GM19035 (cell line): ENCODE data around the gene MEI1.

Experiments used
- ATAC-seq: cut with Tn5 transposase; IDR thresholded peaks from one replicate; pipeline ENCODE4 v1.9.1; 2021; ENCODE audit not compliant: unreplicated experiment

Gene MEI1

DNA sequence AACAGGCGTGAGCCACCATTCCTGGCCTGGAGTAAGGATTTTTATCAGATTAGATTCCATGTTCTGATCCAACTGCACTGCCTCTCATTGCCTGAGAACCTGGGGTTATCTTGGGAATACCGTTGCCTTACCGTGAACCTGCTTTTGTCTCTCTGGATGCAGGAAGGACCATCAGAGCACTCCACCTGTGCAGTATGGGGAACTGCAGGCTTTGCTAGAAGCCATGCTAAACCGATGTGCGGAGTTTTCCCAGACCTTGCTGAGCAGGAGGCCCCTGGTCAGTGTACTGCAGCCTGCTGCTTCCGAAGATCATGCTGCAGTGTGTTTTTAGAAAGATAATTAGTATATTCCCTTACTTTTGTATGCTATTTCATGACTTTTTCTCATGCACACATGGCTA lies 43.6 kb downstream of the MEI1 start:
- ATAC-seq, result no peak

DNA sequence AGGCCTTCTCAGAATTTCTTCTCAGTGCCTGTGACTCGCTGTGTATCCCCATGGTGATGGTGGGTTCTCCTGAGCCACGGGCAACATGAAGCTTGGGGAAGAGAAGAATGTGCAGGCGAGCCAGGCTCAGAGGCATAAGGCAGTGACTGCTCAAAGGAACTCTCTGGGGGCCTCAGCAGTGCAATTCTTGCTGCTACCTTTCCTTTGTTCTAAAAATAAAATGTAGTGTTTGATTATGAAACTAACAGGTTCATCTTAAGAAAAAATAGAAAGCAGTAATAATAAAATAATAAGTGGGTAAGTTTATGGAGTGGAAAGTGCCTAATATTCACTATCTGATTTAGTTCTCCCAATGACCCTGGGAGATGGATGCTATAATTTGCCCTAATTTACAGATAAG lies 46.7 kb downstream of the MEI1 start:
- no peak for ATAC-seq

DNA sequence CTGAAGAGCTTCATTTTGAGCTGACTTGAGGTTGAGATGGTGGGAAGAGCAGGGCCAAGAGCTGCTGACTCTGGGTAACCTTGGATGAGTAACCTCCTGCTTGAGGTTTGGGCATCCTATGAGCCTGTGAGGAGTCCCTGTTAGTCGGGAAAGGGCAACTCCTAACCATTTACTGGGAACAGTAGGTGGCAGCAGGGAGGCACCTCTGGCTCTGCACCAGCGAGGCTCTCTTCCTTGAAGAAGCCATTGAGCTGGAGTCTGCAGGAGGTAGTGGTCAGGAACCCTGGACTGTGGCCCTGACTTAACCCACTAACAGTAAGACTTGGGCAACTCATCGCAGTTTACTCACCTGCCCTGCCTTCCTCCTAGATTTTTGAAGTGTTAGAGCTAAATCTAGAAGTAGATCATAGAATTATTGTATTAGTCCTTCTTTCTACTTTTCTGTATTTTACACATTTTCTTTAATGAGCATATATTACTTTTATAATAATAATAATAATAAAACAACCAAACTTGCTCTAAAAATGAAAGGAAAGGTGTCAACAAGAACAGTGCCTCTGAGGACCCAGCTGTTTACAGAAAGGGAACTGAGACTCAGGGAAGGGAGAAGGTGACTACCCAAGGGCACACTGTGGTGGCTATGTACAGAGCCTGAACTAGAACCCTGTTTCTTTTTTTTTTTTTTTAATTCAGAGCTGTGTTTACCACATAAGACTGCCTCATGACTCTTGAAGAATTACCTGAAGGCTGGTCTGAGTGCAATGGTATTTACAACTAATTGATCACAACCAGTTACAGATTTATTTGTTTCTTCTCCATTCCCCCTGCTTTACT lies 47.5 kb downstream of the MEI1 start:
- ATAC-seq, result peak; percentile 85

- ATAC-seq, result peak; percentile 62
These were observed 53.0 kb downstream of the MEI1 start for GRCh38 chr22:41752011-41752970.

GRCh38 chr22:41753984-41754383 lies 54.7 kb downstream of the MEI1 start:
- no peak for ATAC-seq

DNA sequence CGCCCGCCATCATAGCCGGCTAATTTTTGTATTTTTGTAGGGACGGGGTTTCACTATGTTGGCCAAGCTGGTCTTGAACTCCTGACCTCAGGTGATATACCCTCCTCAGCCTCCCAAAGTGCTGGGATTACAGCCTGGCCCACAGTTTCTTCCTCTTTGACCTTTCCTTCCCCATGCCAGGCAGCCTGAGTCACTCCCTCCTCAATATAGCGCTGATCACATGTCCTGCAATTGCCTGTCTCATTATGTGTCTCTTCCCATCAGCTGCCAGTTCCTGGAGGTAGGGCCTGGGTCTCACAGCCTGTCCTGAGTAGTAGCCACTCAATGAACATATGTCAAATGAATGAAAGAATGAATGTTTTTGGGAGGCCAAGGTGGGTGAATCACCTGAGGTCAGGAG lies 58.2 kb downstream of the MEI1 start:
- ATAC-seq, result no peak

DNA sequence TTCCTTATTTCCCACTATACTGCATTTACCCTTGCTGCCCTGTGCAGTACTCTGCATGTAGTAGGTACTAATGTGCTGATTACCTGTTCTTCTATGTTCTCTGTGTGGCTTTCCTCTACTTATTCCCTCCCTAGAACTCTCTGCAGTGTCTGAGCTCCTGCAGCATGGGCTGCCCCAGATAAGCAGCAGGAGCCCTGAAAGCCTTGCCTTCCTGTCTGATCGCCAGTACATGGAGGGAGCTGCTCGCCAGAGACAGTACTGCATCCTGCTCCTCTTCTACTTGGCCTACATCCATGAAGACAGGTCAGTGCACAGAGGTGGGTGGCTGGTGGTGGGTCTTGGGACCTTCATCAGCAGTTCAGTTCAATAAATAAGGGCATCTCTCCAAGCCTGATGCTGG lies 58.9 kb downstream of the MEI1 start:
- no peak for ATAC-seq

GRCh38 chr22:41762980-41763779 lies 63.9 kb downstream of the MEI1 start:
- ATAC-seq, result no peak

DNA sequence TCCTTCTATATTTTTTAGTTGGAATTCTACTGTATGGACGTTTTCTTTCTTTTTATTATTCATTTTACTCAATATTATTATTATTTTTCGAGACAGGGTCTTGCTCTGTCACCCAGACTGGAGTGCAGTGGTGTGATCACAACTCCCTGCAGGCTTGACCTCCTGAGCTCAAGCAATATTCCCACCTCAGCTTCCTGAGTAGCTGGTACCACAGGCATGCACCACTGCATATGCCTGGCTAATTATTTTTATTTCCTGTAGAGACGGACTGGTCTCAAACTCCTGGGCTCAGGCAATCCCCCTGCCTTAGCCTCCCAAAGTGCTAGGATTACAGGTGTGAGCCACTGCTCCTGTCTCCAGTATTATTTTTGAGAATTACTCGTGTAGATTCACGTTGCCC lies 67.2 kb downstream of the MEI1 start:
- ATAC-seq, result no peak

DNA sequence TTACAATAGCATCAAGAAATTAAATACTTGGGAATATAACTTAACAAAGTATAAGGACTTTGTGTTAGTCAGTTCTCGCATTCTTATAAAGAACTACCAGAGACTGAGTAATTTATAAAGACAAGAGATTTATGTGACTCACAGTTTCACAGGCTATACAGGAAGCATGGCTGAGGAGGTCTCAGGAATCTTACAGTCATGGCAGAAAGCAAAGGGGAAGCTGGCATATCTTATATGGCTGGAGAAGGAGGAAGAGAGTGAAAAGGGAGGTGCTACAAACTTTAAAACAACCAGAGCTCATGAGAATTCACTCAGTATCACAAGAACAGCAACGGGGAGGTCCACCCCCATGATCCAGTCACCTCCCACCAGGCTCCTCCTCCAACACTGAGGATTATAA lies 69.1 kb downstream of the MEI1 start:
- ATAC-seq, result no peak

DNA sequence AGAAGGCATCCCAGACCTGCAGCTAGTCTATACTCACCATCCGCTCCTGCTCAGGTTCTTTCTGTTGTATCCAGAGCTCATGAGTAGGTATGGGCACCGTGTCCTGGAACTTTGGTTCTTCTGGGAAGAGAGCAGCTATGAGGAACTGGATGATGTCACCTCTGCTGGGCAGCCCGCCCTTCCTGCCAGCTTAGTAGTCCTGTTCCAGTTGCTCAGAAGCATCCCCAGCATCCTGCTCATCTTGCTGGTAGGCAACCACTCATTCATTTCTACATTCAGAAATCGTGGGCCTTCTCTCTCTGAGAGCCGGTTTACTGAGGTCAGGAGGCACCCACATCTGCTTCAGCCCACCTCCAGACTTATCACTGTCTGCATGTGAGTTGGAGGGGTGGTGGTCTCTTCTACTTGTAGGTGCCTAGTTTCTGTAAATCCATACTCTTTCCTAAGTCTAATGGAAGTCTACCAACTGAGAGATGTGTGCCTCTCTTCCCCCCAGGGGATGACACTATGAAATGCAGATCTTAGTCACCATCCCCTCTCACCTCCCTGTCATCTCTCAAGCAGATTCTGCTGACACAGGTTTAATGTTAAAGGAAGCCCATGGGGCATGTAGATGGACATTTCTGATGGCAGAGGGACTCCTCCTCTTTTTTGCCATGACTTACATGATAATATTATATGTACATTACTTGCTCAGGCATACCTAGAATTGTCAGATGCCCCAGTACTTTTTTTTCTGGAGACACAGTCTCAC lies 71.6 kb downstream of the MEI1 start:
- ATAC-seq, result no peak

DNA sequence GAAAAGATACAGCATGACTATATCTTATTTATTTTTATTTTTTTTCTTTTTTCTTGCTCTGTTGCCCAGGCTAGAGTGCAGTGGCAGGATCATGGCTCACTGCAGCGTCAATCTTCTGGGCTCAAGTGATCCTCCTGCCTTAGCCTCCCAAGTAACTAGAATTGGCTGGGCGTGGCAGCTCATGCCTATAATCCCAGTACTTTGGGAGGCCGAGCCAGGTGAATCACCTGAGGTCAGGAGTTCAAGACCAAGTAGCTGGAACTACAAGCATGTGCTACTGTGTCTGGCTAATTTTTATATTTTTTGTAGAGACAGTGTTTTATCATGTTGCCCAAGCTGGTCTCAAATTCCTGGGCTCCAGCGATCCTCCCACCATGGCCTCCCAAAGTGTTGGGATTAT lies 72.9 kb downstream of the MEI1 start:
- no peak for ATAC-seq

- ATAC-seq, result no peak
These were observed 73.3 kb downstream of the MEI1 start for GRCh38 chr22:41772645-41773044.

GRCh38 chr22:41775338-41775737 lies 76.0 kb downstream of the MEI1 start:
- no peak for ATAC-seq

DNA sequence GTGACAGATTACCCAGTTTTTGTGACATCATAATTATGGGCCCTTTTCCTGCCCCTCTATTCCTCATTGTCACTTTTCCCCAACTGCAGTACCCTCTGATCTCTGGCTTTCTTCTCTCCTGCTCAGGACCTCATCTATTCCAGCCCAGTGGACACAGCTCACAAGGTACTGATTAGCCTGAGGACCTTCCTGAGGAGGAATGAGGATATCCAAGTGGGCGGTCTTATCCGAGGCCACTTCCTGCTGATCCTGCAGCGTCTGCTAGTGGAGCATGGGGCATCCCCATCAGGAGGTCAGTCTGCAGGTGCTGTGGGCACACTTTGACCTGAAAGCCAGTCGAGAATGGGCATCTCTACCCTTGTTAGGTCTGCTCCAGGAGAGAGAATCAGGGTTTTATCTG lies 76.7 kb downstream of the MEI1 start:
- no peak for ATAC-seq

- ATAC-seq, result no peak
These were observed 77.1 kb downstream of the MEI1 start for GRCh38 chr22:41776381-41776780.

- no peak for ATAC-seq
These were observed 78.6 kb downstream of the MEI1 start for GRCh38 chr22:41777749-41778425.

DNA sequence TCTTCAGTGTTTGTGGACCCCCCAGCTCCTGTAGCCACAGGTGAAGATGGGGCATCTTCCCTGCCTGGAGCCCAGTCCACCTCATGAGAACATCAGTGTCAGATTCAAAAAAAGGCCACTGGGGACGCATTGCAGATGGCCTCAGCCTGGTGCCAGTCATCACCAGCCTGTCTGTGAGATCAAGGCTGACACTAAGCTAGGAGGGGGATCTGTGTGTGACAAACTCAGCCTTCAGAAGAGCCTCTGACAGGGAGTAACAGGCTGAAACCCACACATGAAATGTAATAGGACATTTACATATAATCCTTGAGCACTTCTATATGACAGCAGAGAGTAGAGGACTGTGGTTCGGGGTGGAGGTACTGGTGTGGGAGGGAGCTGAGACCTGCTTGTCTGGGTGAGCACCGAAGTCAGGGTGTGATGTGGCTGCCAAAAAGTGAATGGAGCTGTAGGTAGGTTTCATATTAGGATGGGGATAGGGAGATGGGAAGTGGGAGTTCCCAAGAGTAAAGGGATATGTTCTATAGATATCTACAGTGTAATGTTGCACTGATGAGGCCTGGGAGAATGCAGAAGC lies 80.7 kb downstream of the MEI1 start:
- ATAC-seq, result no peak

DNA sequence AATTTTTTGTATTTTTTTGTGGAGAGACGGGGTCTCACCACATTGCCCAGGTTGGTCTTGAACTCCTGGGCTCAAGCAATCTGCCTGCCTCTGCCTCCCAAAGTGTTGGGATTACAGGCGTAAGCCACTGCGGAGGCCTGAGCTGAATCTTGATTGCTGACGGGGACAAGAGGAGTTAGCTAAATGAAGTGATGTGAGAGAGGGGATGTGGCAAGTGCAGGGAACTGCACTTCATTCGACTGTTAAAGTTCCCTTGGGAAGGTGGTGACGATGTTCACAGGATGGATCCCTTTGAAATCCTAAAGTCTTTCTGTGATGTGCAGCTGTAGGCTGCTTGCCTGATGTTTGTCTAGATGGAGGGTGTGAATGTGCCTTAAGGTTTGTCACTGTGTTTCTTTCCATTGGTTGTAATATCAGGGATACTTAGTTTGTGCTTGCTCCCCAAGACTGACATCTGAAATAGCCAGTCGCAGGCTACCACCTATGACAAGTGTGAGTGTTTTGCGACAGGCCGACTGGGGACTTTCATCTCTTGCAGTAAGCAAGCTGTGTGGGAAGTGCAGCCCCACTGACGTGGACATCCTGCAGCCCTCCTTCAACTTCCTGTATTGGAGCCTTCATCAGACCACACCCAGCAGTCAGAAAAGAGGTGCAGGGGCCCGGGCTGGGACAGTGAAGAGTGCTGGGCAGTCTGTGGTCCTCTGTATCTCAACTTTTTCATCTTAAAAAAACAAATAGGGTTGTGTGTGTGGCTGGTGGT lies 81.6 kb downstream of the MEI1 start:
- peak; percentile 93 for ATAC-seq
